Measurements from ENCODE around the gene GOLGA1. TPM values are rescaled to one million over a fixed set of nuclear protein-coding genes. Genes with fewer than 3 reads are reported as not detected.
"Not testable (repeated sequence)": the region's sequence is repeated elsewhere in the genome, so short reads cannot be mapped to it uniquely, and the experiment has no call there.

GOLGA1 gene
- total and polyA plus RNA-seq, 9 of the 15 experiments (the other 6 are each of a cell fraction or from before 2014, with no cell fraction given), result 2.9 to 15.9 (median 8.5) TPM

GRCh38 chr9:124965775-124966568 lies 25.1 kb upstream of the GOLGA1 start (continued):
- not testable (repeated sequence) for TF ChIP-seq PBX2 (CRISPR knock-in tag; IDR thresholded peaks at IDR 0.05; ENCODE audit: low read depth); ATF3 (CRISPR knock-in tag; conservative IDR thresholded peaks at IDR 0.05)
- TF ChIP-seq PBX2 (tag; conservative IDR thresholded peaks at IDR 0.05; ENCODE audit: low read depth) (0 out of 2 replicates have a peak, but pooled peaks have one; percentile 30), PTTG1 (tag; IDR thresholded peaks at IDR 0.05; ENCODE audit: low read depth) (peak; percentile 58; the same call in 1 of the 2 replicates), MGA (IDR thresholded peaks at IDR 0.05) (0 out of 2 replicates have a peak, but pooled peaks have one; percentile 38), JUND (IDR thresholded peaks at IDR 0.05; ENCODE audit: borderline replicate concordance, low read depth, low read length) (0 out of 2 replicates have a peak, but pooled peaks have one; percentile 47), JUND (tag; IDR thresholded peaks at IDR 0.05; ENCODE audit: borderline replicate concordance, low read depth, low read length) (peak; percentile 47; the same call in 1 of the 3 replicates), TCF3 (CRISPR knock-in tag; IDR thresholded peaks at IDR 0.05) (peak; percentile 4; the same call in 1 of the 2 replicates), ZNF589 (CRISPR knock-in tag; IDR thresholded peaks at IDR 0.05; ENCODE audit: low read depth) (peak; percentile 73; the same call in 1 of the 2 replicates), ATF3 (IDR thresholded peaks at IDR 0.05) (peak; percentile 99), DMBX1 (CRISPR knock-in tag; IDR thresholded peaks at IDR 0.05; ENCODE audit: borderline replicate concordance) (peak; percentile 16; the same call in 1 of the 2 replicates)
